IPS-18c (cell line): ENCODE measurements around the gene VWCE.
"Not testable (repeated sequence)": the region's sequence is repeated elsewhere in the genome, so short reads cannot be mapped to it uniquely, and the experiment has no call there.

Source experiments
- H3K4me3 ChIP-seq: 2 replicates; pipeline ENCODE4 v1.7.0; 2013; ENCODE audit warnings: low read depth, mild to moderate bottlenecking, low read length, moderate library complexity; ENCODE audit not compliant: insufficient read depth
- H3K9me3 ChIP-seq: one replicate; pipeline ENCODE4 v1.6.1; 2013; ENCODE audit warnings: mild to moderate bottlenecking, low read length, moderate library complexity; ENCODE audit not compliant: control insufficient read depth, insufficient read depth

The VWCE gene

GRCh38 chr11:61241526-61241925 lies 53.6 kb downstream of the VWCE start:
- H3K9me3 ChIP-seq, H3K4me3 ChIP-seq: not testable (repeated sequence)

GRCh38 chr11:61240875-61241274 lies 54.2 kb downstream of the VWCE start, which contains the start of gene PGA5:
TSS of gene PGA5 (plus strand) at chr11:61241175. CDS start at chr11:61241227, 52 bp downstream.
- H3K4me3 ChIP-seq, H3K9me3 ChIP-seq: not testable (repeated sequence)

- H3K4me3 ChIP-seq, H3K9me3 ChIP-seq: not testable (repeated sequence)
Measured at GRCh38 chr11:61240288-61240687, 54.8 kb downstream of the VWCE start.

- H3K9me3 ChIP-seq, H3K4me3 ChIP-seq: not testable (repeated sequence)
Measured at GRCh38 chr11:61237130-61237529, 58.0 kb downstream of the VWCE start.

GRCh38 chr11:61232548-61233145 lies 62.5 kb downstream of the VWCE start:
- H3K4me3 ChIP-seq, H3K9me3 ChIP-seq: not testable (repeated sequence)

GRCh38 chr11:61231585-61231984 lies 63.5 kb downstream of the VWCE start:
- not testable (repeated sequence) for H3K9me3 ChIP-seq, H3K4me3 ChIP-seq

- not testable (repeated sequence) for H3K9me3 ChIP-seq, H3K4me3 ChIP-seq
Measured at GRCh38 chr11:61231033-61231432, 64.1 kb downstream of the VWCE start.

- not testable (repeated sequence) for H3K4me3 ChIP-seq, H3K9me3 ChIP-seq
Measured at GRCh38 chr11:61229458-61229857, 65.7 kb downstream of the VWCE start.

GRCh38 chr11:61226457-61227137 lies 68.5 kb downstream of the VWCE start:
- not testable (repeated sequence) for H3K9me3 ChIP-seq, H3K4me3 ChIP-seq

- not testable (repeated sequence) for H3K4me3 ChIP-seq, H3K9me3 ChIP-seq
Measured at GRCh38 chr11:61222692-61223091, 72.4 kb downstream of the VWCE start.

- not testable (repeated sequence) for H3K9me3 ChIP-seq, H3K4me3 ChIP-seq
Measured at GRCh38 chr11:61222047-61222446, 73.1 kb downstream of the VWCE start, which contains the start of gene PGA4. TSS of gene PGA4 (plus strand) at chr11:61222347. CDS start at chr11:61222401, 54 bp downstream.

GRCh38 chr11:61219016-61219415 lies 76.1 kb downstream of the VWCE start:
- not testable (repeated sequence) for H3K4me3 ChIP-seq, H3K9me3 ChIP-seq

- H3K4me3 ChIP-seq, H3K9me3 ChIP-seq: not testable (repeated sequence)
Measured at GRCh38 chr11:61218306-61218705, 76.8 kb downstream of the VWCE start.

GRCh38 chr11:61213711-61214324 lies 81.3 kb downstream of the VWCE start:
- H3K4me3 ChIP-seq, result not testable (repeated sequence)

GRCh38 chr11:61212202-61212601 lies 82.9 kb downstream of the VWCE start:
- not testable (repeated sequence) for H3K4me3 ChIP-seq, H3K9me3 ChIP-seq

More at GRCh38 chr11:61213711-61214324, 81.3 kb downstream of the VWCE start:
- not testable (repeated sequence) for H3K9me3 ChIP-seq

- not testable (repeated sequence) for H3K4me3 ChIP-seq, H3K9me3 ChIP-seq
Measured at GRCh38 chr11:61211327-61211952, 83.7 kb downstream of the VWCE start.

GRCh38 chr11:61210629-61211028 lies 84.5 kb downstream of the VWCE start:
- not testable (repeated sequence) for H3K9me3 ChIP-seq, H3K4me3 ChIP-seq
